Fibroblast of villous mesenchyme (primary cell): ENCODE measurements around the gene USP15. TPM values are rescaled to one million over a fixed set of nuclear protein-coding genes. Genes with fewer than 3 reads are reported as not detected.

Experiments
- DNase-seq: peaks from one replicate; pipeline ENCODE4 v3.0.0-alpha.2; 2010; ENCODE audit warnings: low read depth
- H3K4me3 ChIP-seq: 2 replicates; pipeline ENCODE4 v1.5.1; 2011; ENCODE audit warnings: low read depth, mild to moderate bottlenecking, low read length
- total RNA-seq: library from RNA; depleted of rRNA; stranded (reverse); fragments of >200 nt; gene quantifications from 2 replicates; pipeline ENCODE4 v1.2.3, GENCODE V29; 2012
- TF ChIP-seq, protein P1 (sequence below): IDR thresholded peaks from 2 replicates; pipeline ENCODE4 v1.5.1; 2012; ENCODE audit warnings: low read depth, mild to moderate bottlenecking, low read length; ENCODE audit not compliant: insufficient read depth

USP15 gene
- total RNA-seq, 1 donor, result 66.1 TPM

- no peak for DNase-seq
- TF ChIP-seq, protein P1, sequence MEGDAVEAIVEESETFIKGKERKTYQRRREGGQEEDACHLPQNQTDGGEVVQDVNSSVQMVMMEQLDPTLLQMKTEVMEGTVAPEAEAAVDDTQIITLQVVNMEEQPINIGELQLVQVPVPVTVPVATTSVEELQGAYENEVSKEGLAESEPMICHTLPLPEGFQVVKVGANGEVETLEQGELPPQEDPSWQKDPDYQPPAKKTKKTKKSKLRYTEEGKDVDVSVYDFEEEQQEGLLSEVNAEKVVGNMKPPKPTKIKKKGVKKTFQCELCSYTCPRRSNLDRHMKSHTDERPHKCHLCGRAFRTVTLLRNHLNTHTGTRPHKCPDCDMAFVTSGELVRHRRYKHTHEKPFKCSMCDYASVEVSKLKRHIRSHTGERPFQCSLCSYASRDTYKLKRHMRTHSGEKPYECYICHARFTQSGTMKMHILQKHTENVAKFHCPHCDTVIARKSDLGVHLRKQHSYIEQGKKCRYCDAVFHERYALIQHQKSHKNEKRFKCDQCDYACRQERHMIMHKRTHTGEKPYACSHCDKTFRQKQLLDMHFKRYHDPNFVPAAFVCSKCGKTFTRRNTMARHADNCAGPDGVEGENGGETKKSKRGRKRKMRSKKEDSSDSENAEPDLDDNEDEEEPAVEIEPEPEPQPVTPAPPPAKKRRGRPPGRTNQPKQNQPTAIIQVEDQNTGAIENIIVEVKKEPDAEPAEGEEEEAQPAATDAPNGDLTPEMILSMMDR, result no peak
- no peak overlapping the region for H3K4me3 ChIP-seq
Observed at GRCh38 chr12:62301080-62301798, 41.0 kb downstream of the USP15 start.

GRCh38 chr12:62301799-62302133 lies 41.6 kb downstream of the USP15 start:
- no peak overlapping the region for H3K4me3 ChIP-seq
- DNase-seq, result no peak
- TF ChIP-seq, protein P1, result no peak

DNA sequence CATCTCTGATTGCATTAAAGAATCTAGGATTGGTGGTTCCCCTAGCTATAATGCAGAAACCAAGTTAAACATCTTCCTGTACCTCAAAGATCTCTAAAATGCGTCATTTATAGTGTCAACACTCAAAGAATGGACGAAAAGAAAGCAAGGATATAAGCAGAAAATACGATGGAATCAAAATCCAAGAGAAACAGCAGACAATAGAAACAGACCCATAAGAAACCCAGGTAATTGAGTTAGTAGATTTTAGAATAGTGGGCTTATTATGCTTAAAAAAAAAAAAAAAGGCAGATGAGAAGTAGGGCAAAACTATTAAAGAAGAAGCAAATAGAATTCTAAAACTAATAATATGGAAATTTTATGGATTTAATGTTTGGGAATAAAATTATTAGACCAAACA lies 44.4 kb downstream of the USP15 start:
- H3K4me3 ChIP-seq, result no peak overlapping the region
- TF ChIP-seq, protein P1, result no peak
- DNase-seq, result no peak

- no peak for DNase-seq
- TF ChIP-seq, protein P1, result no peak
- no peak overlapping the region for H3K4me3 ChIP-seq
Observed at GRCh38 chr12:62305778-62306177, 45.6 kb downstream of the USP15 start.

- DNase-seq, result no peak
- H3K4me3 ChIP-seq, result no peak overlapping the region
- TF ChIP-seq, protein P1, result no peak
Observed at GRCh38 chr12:62306569-62307530, 46.6 kb downstream of the USP15 start.

DNA sequence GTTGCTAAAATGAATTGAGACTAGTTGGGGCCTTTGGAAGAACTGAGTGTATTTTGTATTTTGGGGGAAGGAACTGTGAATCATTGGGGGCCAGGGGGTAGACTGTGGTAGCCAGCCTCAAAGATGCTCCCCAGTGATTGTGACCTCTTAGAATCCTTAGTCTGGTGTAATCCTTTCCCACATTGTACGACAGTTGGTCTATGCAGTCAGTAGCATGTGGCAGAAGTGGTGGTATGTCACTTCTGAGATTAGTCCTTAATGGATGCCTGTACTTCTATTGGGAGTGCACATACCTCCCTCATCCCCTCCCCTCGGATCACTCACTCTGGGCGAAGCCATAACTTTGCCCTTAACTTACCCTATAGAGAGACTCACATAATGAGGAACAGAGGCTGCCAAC lies 48.0 kb downstream of the USP15 start:
- TF ChIP-seq, protein P1, result no peak
- no peak overlapping the region for H3K4me3 ChIP-seq
- DNase-seq, result no peak
